Osteocyte (in vitro differentiated cells): ENCODE results near the gene PLXNA4. TPM values are rescaled to one million over a fixed set of nuclear protein-coding genes. Genes with fewer than 3 reads are reported as not detected.

Source experiments
- DNase-seq: peaks from one replicate; pipeline ENCODE4 v3.0.0; 2021; ENCODE audit warnings: mixed read lengths; ENCODE audit not compliant: unreplicated experiment; ENCODE audit errors: extremely low spot score
- H3K27ac Mint-ChIP-seq: one replicate; pipeline ENCODE4 v1.8.0; 2021; ENCODE audit warnings: mild to moderate bottlenecking, mixed read lengths; ENCODE audit not compliant: unreplicated experiment
- H3K27me3 Mint-ChIP-seq: one replicate; pipeline ENCODE4 v1.8.0; 2021; ENCODE audit warnings: mixed read lengths; ENCODE audit not compliant: unreplicated experiment
- H3K36me3 Mint-ChIP-seq: one replicate; pipeline ENCODE4 v1.8.0; 2021; ENCODE audit warnings: mixed read lengths; ENCODE audit not compliant: unreplicated experiment
- H3K4me1 Mint-ChIP-seq: one replicate; pipeline ENCODE4 v1.8.0; 2021; ENCODE audit warnings: mixed read lengths; ENCODE audit not compliant: unreplicated experiment
- H3K4me3 Mint-ChIP-seq: one replicate; pipeline ENCODE4 v1.8.0; 2021; ENCODE audit warnings: mild to moderate bottlenecking, moderate library complexity, mixed read lengths; ENCODE audit not compliant: unreplicated experiment
- H3K9me3 Mint-ChIP-seq: one replicate; pipeline ENCODE4 v1.8.0; 2021; ENCODE audit warnings: mixed read lengths; ENCODE audit not compliant: unreplicated experiment
- total RNA-seq: library from RNA; stranded (reverse); gene quantifications from 2 replicates; pipeline ENCODE4 v1.2.1, GENCODE V29; 2021
- TF ChIP-seq, protein P1 (sequence below): fragments of 200-600 bp; sonication (generic); IDR thresholded peaks from 2 replicates; pipeline ENCODE4 v1.5.0; 2021; ENCODE audit warnings: antibody characterized with exemption, mild to moderate bottlenecking, moderate library complexity

The PLXNA4 gene
- total RNA-seq, 1 donor from 2014 or later, result 59.0 TPM

DNA sequence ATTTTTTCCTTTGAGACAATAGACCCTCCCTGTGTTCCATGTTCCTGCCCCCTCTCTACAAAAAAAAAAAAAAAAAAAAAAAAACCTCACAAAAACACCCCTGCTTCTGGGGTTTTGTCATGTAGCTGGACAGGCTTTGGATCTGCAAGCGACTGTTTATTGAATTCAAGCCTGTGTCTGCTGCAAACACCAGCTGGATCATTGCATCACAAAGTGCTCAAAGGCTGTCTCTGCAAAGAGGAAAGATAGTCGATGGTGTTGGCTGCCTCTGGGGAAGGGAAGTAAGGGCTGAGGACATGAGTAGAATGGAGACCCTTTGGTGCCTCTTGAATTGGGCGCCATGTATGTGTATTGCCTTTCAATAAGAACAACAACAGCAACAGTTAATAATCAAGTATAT is 471.2 kb downstream of the PLXNA4 start:
- no peaks in the 10 kb centered on the region for H3K36me3 Mint-ChIP-seq
- DNase-seq, result no peak
- peaks cover 3% of the 10 kb centered on the region for H3K27me3 Mint-ChIP-seq
- no peak overlapping the region for H3K4me3 Mint-ChIP-seq
- TF ChIP-seq, protein P1, sequence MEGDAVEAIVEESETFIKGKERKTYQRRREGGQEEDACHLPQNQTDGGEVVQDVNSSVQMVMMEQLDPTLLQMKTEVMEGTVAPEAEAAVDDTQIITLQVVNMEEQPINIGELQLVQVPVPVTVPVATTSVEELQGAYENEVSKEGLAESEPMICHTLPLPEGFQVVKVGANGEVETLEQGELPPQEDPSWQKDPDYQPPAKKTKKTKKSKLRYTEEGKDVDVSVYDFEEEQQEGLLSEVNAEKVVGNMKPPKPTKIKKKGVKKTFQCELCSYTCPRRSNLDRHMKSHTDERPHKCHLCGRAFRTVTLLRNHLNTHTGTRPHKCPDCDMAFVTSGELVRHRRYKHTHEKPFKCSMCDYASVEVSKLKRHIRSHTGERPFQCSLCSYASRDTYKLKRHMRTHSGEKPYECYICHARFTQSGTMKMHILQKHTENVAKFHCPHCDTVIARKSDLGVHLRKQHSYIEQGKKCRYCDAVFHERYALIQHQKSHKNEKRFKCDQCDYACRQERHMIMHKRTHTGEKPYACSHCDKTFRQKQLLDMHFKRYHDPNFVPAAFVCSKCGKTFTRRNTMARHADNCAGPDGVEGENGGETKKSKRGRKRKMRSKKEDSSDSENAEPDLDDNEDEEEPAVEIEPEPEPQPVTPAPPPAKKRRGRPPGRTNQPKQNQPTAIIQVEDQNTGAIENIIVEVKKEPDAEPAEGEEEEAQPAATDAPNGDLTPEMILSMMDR, result no peak
- peaks cover 3% of the 10 kb centered on the region for H3K4me1 Mint-ChIP-seq
- H3K27ac Mint-ChIP-seq, result no peak overlapping the region
- no peaks in the 10 kb centered on the region for H3K9me3 Mint-ChIP-seq

DNA sequence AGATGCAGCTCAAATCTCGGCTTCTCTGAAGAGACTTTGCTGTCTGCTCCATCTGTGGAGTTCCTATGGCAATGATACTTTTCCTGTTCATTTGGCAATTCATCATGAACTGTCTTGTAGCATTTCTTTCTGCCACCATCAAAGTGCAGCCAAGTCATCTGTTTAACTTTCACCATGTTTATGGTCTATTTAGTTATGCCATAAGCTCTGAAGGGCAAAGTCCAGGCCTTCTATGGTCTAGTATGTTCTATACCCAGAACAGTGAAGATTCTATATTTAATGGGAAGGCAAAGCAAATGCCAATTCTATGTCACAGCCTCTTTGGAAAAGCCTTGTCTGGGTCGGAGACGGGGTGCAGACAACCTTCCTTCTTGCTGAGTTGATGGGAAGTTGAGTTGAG is 472.6 kb downstream of the PLXNA4 start:
- Mint-ChIP-seq H3K4me1 (no peaks in the 10 kb centered on the region), H3K9me3 (no peaks in the 10 kb centered on the region), H3K27me3 (peaks cover 16% of the 10 kb centered on the region), H3K4me3 (no peak overlapping the region), H3K36me3 (no peaks in the 10 kb centered on the region), H3K27ac (no peak overlapping the region)
- no peak for DNase-seq
- TF ChIP-seq, protein P1, result no peak

DNA sequence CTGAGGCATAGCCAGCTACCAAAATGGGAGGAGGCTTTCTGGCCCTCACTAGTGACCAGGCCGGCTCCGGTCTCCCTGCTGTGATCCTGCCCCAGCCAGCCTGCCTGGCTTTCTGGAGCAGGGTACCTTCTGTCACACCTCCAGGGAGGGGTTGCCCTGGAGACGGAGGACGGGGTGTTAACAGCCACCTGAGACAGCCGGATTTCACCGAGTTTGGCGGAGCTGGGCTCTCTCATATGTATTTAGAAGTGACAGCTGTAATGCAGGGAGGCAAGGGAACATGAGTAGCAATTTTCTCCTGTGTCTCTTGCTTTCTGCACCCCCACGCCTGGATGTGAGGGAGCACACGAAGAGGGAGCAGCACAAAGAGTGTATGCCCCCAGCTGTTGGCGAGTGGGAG is 473.3 kb downstream of the PLXNA4 start:
- TF ChIP-seq, protein P1, result no peak
- H3K36me3 Mint-ChIP-seq, result no peaks in the 10 kb centered on the region
- no peak overlapping the region for H3K27ac Mint-ChIP-seq
- peaks cover 21% of the 10 kb centered on the region for H3K27me3 Mint-ChIP-seq
- no peaks in the 10 kb centered on the region for H3K9me3 Mint-ChIP-seq
- no peaks in the 10 kb centered on the region for H3K4me1 Mint-ChIP-seq
- DNase-seq, result no peak
- no peak overlapping the region for H3K4me3 Mint-ChIP-seq

DNA sequence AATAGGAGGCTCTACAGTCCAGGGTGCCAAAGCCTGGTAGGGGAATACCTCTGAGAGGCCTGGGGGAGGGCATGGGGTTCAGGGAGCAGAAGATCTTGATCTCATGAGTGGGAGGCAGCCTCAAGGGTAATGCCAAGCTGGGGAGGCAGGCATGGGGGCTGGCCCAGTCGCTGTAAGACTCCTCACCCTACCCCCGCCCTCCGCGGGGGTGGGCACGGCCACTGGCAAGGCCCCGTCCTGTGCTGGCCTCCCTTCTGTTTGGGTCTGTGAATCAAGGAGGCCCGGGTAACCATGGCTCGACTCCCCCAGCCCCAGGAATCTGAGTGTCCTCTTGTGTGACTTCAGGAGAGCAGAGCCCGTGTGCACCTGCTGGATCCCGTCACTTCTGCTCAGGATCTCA is 473.9 kb downstream of the PLXNA4 start:
- Mint-ChIP-seq H3K4me3 (no peak overlapping the region), H3K9me3 (no peaks in the 10 kb centered on the region), H3K27me3 (peaks cover 26% of the 10 kb centered on the region), H3K27ac (no peak overlapping the region), H3K4me1 (no peaks in the 10 kb centered on the region), H3K36me3 (no peaks in the 10 kb centered on the region)
- DNase-seq, result no peak
- TF ChIP-seq, protein P1, result no peak

DNA sequence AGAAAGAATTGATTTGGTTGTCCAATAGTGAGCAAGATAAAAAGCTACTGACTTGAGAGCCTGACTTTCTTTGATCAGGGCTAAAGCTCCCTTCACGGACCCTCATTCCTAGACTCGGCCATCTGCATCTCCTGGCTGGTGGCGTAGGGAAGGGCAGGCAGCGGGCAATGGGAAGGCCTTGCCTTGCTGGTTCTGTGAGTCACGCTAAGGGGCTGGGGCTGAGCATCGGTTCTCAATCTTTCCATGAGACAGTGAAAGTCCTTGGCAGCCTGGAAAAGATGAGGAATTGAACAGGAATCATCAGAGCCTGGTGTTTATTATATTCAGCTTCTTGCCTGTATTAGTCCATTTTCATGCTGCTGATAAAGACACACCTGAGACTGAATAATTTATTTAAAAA is 475.3 kb downstream of the PLXNA4 start:
- Mint-ChIP-seq H3K4me3 (no peak overlapping the region), H3K36me3 (no peaks in the 10 kb centered on the region), H3K4me1 (no peaks in the 10 kb centered on the region), H3K27me3 (peaks cover 36% of the 10 kb centered on the region), H3K9me3 (no peaks in the 10 kb centered on the region), H3K27ac (no peak overlapping the region)
- TF ChIP-seq, protein P1, result no peak
- DNase-seq, result no peak
